SU-DHL-6 (cell line): ENCODE measurements around the gene IRF7.

ENCODE experiments used
- EZH2phosphoT487 ChIP-seq: fragments of 200-600 bp; sonication (generic), shearing (Covaris generic); conservative IDR thresholded peaks from 2 replicates; pipeline ENCODE4 v1.6.1; 2018; ENCODE audit warnings: mild to moderate bottlenecking, antibody characterized with exemption, low read length, moderate library complexity, mixed read lengths
- TF ChIP-seq, protein P1 (sequence below): fragments of 200-600 bp; sonication (generic); IDR thresholded peaks from one replicate; pipeline ENCODE4 v1.5.1; 2017; ENCODE audit warnings: antibody characterized with exemption, mild to moderate bottlenecking, low read length, moderate library complexity; ENCODE audit not compliant: insufficient read depth, poor library complexity, severe bottlenecking

DNA sequence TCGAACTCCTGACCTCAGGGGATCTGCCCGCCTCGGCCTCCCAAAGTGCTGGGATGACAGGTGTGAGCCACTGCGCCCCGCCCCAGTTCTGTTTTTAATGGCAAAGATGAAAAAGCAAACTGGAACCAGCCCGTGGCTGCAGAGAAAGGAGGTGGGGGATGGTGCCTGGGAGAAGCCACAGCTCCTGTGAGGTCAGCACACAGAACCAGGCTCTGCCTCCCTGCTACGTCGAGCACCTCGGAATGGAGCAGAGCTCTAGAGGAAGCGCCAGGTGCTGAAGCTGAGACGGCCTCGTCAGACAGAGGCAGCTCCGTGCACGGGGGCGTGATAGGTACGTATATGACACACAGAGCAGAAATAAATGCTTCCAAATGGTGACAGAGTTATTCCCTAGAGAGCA, 29.8 kb upstream of the IRF7 start:
- TF ChIP-seq, protein P1, sequence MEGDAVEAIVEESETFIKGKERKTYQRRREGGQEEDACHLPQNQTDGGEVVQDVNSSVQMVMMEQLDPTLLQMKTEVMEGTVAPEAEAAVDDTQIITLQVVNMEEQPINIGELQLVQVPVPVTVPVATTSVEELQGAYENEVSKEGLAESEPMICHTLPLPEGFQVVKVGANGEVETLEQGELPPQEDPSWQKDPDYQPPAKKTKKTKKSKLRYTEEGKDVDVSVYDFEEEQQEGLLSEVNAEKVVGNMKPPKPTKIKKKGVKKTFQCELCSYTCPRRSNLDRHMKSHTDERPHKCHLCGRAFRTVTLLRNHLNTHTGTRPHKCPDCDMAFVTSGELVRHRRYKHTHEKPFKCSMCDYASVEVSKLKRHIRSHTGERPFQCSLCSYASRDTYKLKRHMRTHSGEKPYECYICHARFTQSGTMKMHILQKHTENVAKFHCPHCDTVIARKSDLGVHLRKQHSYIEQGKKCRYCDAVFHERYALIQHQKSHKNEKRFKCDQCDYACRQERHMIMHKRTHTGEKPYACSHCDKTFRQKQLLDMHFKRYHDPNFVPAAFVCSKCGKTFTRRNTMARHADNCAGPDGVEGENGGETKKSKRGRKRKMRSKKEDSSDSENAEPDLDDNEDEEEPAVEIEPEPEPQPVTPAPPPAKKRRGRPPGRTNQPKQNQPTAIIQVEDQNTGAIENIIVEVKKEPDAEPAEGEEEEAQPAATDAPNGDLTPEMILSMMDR, result no peak
- no peak for TF ChIP-seq EZH2phosphoT487
